ENCODE data around the gene IL31. TPM values are rescaled to one million over a fixed set of nuclear protein-coding genes. Genes with fewer than 3 reads are reported as not detected.
"Not testable (repeated sequence)": the region's sequence is repeated elsewhere in the genome, so short reads cannot be mapped to it uniquely, and the experiment has no call there.

Gene IL31
- total RNA-seq, 2 experiments from 2014 or later, result 3.8 to 4.0 TPM

DNA sequence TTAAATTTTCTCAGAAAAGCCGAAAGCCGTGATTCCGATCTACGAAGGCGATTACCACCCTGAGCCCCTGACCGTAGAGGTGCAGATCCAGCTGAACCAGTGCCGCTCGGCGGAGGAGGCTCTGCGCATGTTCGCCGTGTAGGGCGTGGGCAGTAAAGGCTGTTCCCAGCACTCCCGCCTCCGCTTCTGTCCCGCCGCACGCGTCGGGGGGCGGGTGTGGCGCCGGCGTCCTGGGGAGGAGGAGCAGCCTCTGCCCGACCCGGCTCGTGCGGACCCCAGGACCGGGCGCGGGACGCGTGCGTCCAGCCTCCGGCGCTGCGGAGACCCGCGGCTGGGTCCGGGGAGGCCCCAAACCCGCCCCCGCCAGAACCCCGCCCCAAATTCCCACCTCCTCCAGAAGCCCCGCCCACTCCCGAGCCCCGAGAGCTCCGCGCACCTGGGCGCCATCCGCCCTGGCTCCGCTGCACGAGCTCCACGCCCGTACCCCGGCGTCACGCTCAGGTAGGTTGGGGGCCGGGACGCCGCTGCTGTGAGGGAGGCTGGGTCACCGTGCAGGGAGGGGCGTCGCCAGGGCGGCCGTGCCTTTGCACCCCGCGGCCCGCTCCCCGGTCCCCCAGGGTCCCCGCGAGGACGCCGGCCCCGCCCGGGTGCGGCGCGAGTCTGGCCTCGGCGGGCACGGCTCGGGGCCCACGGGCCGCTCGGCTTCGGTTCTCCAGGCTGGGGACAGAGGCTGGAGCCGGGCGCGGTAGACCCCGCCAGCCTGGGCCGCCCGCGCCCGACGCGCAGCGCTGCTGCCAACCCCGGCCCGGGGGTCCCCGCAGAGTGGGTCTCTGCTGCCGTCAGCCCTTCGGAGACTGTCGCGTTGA lies 29.5 kb upstream of the IL31 start, which contains the start of gene B3GNT4:
B3GNT4 (plus strand) TSS at position 409 of the 866 bp plus-strand sequence. CDS start 910 bp downstream, outside the sequence.
- DNase-seq, result peak; percentile 76
- CTCF ChIA-PET, result interaction anchor here (0.6 to 1.2 kb wide), 2 partner anchors 12 to 353 kb away, joined by 3 read pairs; no protein-coding TSS in a partner anchor
- Mint-ChIP-seq H3K9me3 (no peaks in the 10 kb centered on the region), H3K27me3 (peaks cover 14% of the 10 kb centered on the region), H3K4me3 (peak within 1 kb of the TSS; percentile 78), H3K4me1 (ENCODE audit: low read depth) (peaks cover 9% of the 10 kb centered on the region), H3K36me3 (peaks cover 10% of the 10 kb centered on the region), H3K27ac (no peak within 1 kb of the TSS)
- intact Hi-C loops (cut with micrococcal nuclease), result loop anchor here (10.0 kb wide), 1 partner anchor 61 kb away; the partner anchor contains the start of gene VPS33A
- POLR2A ChIA-PET, result interaction anchor here (1.2 kb wide), 2 partner anchors 8 to 23 kb away, joined by 3 read pairs; partner anchors contain the start of gene DIABLO

DNA sequence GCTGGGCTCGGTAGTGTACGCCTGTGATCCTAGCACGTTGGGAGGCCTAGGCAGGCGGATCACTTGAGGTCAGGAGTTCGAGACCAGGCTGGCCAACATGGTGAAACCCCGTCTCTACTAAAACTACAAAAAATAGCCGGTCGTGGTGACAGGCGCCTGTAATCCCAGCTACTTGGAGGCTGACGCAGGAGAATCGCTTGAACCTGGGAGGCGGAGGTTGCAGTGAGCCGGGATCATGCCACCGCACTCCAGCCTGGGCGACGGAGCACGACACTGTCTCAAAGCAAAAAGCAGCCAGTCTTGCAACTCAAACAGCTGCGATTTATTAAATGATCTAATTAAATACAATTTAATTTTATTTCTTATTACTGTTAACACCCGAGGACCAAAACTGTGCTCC lies 28.8 kb upstream of the IL31 start:
- peaks cover 13% of the 10 kb centered on the region for H3K4me1 Mint-ChIP-seq (ENCODE audit: low read depth)
- H3K9me3 Mint-ChIP-seq, H3K27ac Mint-ChIP-seq, DNase-seq, H3K36me3 Mint-ChIP-seq: not testable (repeated sequence)
- ChIA-PET CTCF (interaction anchor here (1.2 kb wide), 1 partner anchor 13 kb away, joined by 3 read pairs; no protein-coding TSS in a partner anchor), POLR2A (interaction anchor here (1.2 kb wide), 2 partner anchors 9 to 23 kb away, joined by 3 read pairs; partner anchors contain the start of gene DIABLO)
- H3K27me3 Mint-ChIP-seq, result peaks cover 18% of the 10 kb centered on the region
- intact Hi-C loops (cut with micrococcal nuclease), result loop anchor here (10.0 kb wide), 1 partner anchor 62 kb away; the partner anchor contains the start of gene VPS33A
- H3K4me3 Mint-ChIP-seq, result peak overlapping the region; percentile 78

DNA sequence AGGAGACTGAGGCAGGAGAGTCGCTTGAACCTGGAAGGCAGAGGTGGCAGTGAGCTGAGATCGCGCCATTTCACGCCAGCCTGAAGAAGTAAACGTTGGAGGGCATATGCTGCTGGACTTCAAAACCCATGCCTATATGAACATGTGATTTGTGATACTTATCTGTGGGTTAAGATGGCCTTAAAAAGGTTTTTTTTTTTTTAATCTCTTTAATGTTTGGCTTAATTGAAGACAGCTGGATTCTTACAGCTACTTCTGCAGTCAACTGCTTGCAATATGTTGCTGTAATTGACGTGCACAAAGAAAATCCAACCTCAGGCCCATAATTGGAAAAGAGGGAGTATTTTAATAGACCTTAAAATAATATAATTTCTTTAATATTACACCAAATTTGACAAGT lies 28.0 kb upstream of the IL31 start:
- no peaks in the 10 kb centered on the region for H3K36me3 Mint-ChIP-seq
- H3K4me1 Mint-ChIP-seq (ENCODE audit: low read depth), result peaks cover 21% of the 10 kb centered on the region
- H3K4me3 Mint-ChIP-seq, result no peak overlapping the region
- no peaks in the 10 kb centered on the region for H3K9me3 Mint-ChIP-seq
- H3K27ac Mint-ChIP-seq, result no peak overlapping the region
- ChIA-PET POLR2A (interaction anchor here (1.2 kb wide), 1 partner anchor 10 kb away, joined by 3 read pairs; no protein-coding TSS in a partner anchor), CTCF (interaction anchor here (0.8 to 0.9 kb wide), 2 partner anchors 10 to 148 kb away, joined by 3 read pairs; no protein-coding TSS in a partner anchor)
- intact Hi-C loops (cut with micrococcal nuclease), result loop anchor here (10.0 kb wide), 1 partner anchor 63 kb away; the partner anchor contains the start of gene VPS33A
- no peak for DNase-seq
- H3K27me3 Mint-ChIP-seq, result peaks cover 22% of the 10 kb centered on the region

DNA sequence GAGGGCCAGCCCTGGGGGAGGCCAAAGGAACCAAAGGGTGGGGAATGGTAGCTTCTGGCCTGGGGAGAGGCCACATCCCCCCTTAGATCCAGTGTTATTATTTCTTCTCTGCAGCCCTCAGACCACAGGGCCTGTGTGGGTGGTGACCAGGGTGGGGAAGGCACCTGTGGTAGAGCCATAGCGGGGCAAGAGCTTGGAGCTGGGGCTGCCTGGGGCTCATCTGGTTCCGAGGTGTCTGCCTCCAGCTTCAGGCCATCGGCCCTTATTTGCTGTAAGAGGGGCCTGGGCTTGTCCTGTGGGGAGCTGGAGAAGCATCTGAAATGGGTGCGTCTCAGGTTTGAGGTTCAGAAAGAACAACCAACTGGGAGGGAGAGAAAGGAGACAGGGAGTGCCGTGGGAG lies 27.4 kb upstream of the IL31 start:
- POLR2A ChIA-PET, result no interaction called here

DNA sequence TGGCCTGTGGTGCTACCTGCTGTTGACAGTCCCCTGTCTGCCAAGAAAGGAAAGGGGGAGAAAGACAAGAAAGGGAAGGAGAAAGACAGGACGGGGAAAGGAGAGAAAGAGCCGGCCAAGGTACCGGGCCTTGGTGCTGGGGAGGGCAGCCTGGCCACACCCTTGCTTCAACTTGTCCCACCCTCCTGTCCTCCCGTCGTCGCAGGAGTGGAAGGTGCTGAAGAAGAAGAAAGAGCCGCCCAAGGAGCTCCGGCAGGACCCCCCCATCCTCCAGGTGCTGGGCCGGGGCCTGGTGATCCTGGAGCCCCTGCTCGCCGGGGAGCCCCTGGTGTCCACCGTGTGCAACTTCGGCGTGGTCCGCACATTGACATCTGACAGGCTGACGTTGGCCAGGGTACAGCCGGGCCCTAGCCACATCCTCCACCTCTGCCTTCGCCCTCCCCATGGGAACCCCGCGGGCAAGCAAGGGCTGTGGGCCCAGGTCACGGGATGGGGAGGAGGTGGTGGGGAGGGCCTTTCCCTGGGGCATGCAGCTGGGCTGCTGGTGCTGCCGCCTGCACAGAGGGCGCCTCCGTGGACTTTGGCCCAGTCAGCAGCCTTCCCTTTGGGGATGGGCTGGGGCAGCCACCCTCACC lies 26.6 kb upstream of the IL31 start:
- DNase-seq, result no peak
- no peak overlapping the region for H3K27ac Mint-ChIP-seq
- H3K4me3 Mint-ChIP-seq, result no peak overlapping the region
- H3K27me3 Mint-ChIP-seq, result peaks cover 26% of the 10 kb centered on the region
- POLR2A ChIA-PET, result no interaction called here
- CTCF ChIA-PET, result no interaction called here
- peaks cover 1% of the 10 kb centered on the region for H3K9me3 Mint-ChIP-seq
- intact Hi-C loops (cut with micrococcal nuclease), result loop anchor here (10.0 kb wide), 1 partner anchor 64 kb away; the partner anchor contains the start of gene VPS33A
- no peaks in the 10 kb centered on the region for H3K36me3 Mint-ChIP-seq
- peaks cover 25% of the 10 kb centered on the region for H3K4me1 Mint-ChIP-seq (ENCODE audit: low read depth)

More for the DNA sequence above, 27.4 kb upstream of the IL31 start:
- CTCF ChIA-PET, result interaction anchor here (0.8 to 0.9 kb wide), 2 partner anchors 10 to 147 kb away, joined by 3 read pairs; no protein-coding TSS in a partner anchor
- intact Hi-C loops (cut with micrococcal nuclease), result loop anchor here (10.0 kb wide), 1 partner anchor 63 kb away; the partner anchor contains the start of gene VPS33A
- Mint-ChIP-seq H3K36me3 (no peaks in the 10 kb centered on the region), H3K4me1 (ENCODE audit: low read depth) (peaks cover 25% of the 10 kb centered on the region), H3K9me3 (no peaks in the 10 kb centered on the region), H3K4me3 (no peak overlapping the region), H3K27ac (no peak overlapping the region), H3K27me3 (peaks cover 26% of the 10 kb centered on the region)
- DNase-seq, result no peak

DNA sequence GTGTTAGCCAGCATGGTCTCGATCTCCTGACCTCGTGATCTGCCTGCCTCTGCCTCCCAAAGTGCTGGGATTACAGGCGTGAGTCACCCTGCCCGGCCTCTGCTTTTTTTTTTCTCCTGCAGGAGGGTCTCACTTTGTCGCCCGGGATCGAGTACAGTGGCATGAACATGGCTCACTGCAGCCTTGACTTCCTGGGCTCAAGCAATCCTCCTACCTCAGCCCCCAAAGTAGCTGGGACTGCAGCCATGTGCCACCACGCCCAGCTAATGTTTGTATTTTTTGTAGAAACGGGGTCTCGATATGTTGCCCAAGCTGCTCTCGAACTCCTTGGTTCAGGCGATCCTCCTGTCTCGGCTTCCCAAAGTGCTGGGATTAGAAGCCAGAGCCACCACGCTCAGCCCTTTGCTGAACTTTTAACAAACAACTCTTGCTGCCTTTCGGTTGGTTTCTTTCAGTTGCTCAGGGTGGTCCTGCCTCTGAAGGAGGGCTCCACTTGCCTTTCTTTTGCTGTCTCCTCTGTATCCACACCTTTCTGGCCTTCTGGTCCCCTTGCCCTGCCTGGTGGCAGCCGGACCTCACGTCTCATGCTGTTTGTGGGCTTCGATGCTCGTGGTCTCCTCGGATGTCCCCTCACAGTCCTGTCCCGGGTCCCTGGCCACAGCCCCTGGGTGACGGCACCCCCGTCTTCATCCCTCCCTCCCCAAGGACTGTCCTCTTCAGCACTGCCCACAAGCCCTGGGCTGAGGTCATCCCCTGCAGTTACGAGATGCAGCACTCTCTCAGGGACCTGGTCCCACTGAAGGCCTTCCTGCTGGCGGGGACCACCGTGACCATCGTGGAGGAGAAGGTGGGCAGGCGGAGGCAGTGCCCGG lies 25.7 kb upstream of the IL31 start:
- POLR2A ChIA-PET, result no interaction called here
- no peak overlapping the region for H3K27ac Mint-ChIP-seq

DNA sequence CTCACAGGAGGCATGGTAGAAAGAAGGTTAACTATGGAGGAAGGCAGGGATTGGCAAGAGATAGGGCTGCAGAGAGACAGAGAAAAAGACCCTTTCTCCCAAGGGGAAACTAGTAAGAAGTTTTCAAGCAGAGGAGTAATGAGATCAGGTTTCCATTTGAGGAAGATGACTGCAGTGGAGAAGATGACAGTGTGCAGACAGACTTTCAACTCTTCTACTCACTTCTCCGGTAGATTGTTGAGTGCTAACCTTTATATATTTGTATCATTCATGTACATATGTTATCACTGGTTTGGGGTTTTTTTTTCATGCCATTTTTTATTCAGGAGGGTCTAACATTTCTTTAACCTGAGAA lies 23.6 kb upstream of the IL31 start:
- Mint-ChIP-seq H3K9me3 (peaks cover 7% of the 10 kb centered on the region), H3K4me3 (peak overlapping the region; percentile 57), H3K4me1 (ENCODE audit: low read depth) (peaks cover 19% of the 10 kb centered on the region), H3K36me3 (no peaks in the 10 kb centered on the region), H3K27ac (peak overlapping the region; percentile 93), H3K27me3 (peaks cover 16% of the 10 kb centered on the region)
- POLR2A ChIA-PET, result no interaction called here
- no peak for DNase-seq
- CTCF ChIA-PET, result no interaction called here
- intact Hi-C loops (cut with micrococcal nuclease), result loop anchor here (2.0 kb wide), 1 partner anchor 31 kb away; no protein-coding TSS in a partner anchor

More for the DNA sequence above, 25.7 kb upstream of the IL31 start:
- no peak overlapping the region for H3K4me3 Mint-ChIP-seq
- no peaks in the 10 kb centered on the region for H3K36me3 Mint-ChIP-seq
- H3K9me3 Mint-ChIP-seq, result peaks cover 7% of the 10 kb centered on the region
- CTCF ChIA-PET, result no interaction called here
- DNase-seq, result no peak
- peaks cover 22% of the 10 kb centered on the region for H3K27me3 Mint-ChIP-seq
- intact Hi-C loops (cut with micrococcal nuclease), result loop anchor here (10.0 kb wide), 1 partner anchor 65 kb away; the partner anchor contains the start of gene VPS33A
- H3K4me1 Mint-ChIP-seq (ENCODE audit: low read depth), result peaks cover 23% of the 10 kb centered on the region

DNA sequence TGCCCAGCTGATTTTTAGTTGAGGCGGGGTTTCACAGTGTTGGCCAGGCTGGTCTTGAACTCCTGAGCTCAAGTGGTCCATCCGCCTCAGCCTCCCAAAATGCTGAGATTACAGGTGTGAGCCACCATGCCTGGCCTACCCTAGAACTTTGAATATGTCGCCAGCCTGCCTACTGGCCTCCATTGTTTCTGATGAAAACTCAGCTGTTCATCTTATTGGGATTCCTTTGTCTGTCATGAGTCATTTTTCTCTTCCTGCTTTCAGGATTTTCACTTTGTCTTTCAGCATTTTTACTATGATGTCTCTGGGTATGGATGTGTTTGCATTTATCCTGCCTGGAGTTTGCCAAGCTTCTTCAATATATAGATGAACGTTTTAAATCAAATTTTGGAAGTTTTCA lies 21.4 kb upstream of the IL31 start:
- no peak overlapping the region for H3K4me3 Mint-ChIP-seq
- H3K27ac Mint-ChIP-seq, result no peak overlapping the region
- no peaks in the 10 kb centered on the region for H3K36me3 Mint-ChIP-seq
- no peak for DNase-seq
- intact Hi-C loops (cut with micrococcal nuclease), result no loop called here
- peaks cover 17% of the 10 kb centered on the region for H3K4me1 Mint-ChIP-seq (ENCODE audit: low read depth)
- POLR2A ChIA-PET, result interaction anchor here (0.6 to 1.1 kb wide), 3 partner anchors 10 to 222 kb away, joined by 3 to 4 read pairs (median 3); partner anchors contain the start of gene DIABLO
- CTCF ChIA-PET, result interaction anchor here (0.6 to 1.2 kb wide), 3 partner anchors 37 to 72 kb away, joined by 3 to 5 read pairs (median 3); no protein-coding TSS in a partner anchor
- peaks cover 14% of the 10 kb centered on the region for H3K27me3 Mint-ChIP-seq
- H3K9me3 Mint-ChIP-seq, result peaks cover 7% of the 10 kb centered on the region

DNA sequence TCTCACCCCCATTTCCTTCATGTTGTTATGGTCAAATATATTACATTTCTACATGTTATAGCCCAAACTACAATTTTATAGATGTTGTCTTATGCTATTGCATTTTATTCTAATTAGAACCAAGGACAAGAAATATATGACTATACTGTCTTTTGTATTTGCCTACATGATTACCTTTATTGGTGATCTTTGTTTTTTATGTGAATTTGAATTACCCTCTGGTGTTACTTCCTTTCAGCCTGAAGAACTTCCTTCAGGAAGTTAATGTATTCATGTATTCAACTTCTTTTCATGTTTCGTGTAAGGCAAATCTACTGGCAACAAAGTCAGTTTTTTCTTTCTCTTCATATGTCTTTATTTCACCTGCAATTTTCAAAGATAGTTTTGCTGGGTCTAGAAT lies 20.8 kb upstream of the IL31 start:
- no peak for DNase-seq
- intact Hi-C loops (cut with micrococcal nuclease), result no loop called here
- ChIA-PET CTCF (no interaction called here), POLR2A (interaction anchor here (0.6 kb wide), 1 partner anchor 223 kb away, joined by 4 read pairs; no protein-coding TSS in a partner anchor)
- Mint-ChIP-seq H3K4me3 (no peak overlapping the region), H3K27ac (no peak overlapping the region), H3K36me3 (no peaks in the 10 kb centered on the region), H3K27me3 (peaks cover 14% of the 10 kb centered on the region), H3K4me1 (ENCODE audit: low read depth) (peaks cover 17% of the 10 kb centered on the region), H3K9me3 (peaks cover 7% of the 10 kb centered on the region)

DNA sequence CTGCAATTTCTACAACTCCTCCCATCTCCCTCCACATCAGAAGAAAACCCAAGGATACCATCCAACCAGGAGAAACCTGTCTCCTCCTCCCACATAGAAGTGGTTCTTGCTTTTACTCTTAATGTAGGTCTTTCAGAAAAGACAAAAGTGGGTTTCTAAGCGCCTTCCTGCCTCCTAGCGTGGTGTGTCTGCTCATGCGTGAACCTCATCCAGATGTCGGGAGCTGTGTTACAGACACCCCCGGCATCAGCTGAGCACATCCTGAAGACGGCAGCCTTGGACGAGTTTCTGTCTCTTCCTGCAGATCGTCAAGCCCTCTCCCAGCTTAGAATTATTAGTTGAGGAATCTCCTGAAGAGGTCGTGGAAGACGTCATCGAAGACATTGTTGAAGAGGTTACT lies 18.4 kb upstream of the IL31 start:
- Mint-ChIP-seq H3K9me3 (peaks cover 7% of the 10 kb centered on the region), H3K27ac (no peak overlapping the region), H3K4me3 (no peak overlapping the region), H3K27me3 (peaks cover 4% of the 10 kb centered on the region), H3K36me3 (no peaks in the 10 kb centered on the region), H3K4me1 (ENCODE audit: low read depth) (peaks cover 8% of the 10 kb centered on the region)
- no peak for DNase-seq
- intact Hi-C loops (cut with micrococcal nuclease), result no loop called here
- CTCF ChIA-PET, result interaction anchor here (0.6 to 4.7 kb wide), 4 partner anchors 11 to 138 kb away, joined by 3 to 71 read pairs (median 10); no protein-coding TSS in a partner anchor
- POLR2A ChIA-PET, result no interaction called here
